Caki2 (cell line): ENCODE measurements around the gene MCF2L2. TPM values are rescaled to one million over a fixed set of nuclear protein-coding genes. Genes with fewer than 3 reads are reported as not detected.

ENCODE experiments used
- DNase-seq: peaks from one replicate; pipeline ENCODE4 v3.0.0-alpha.2; 2015; ENCODE audit warnings: low read depth
- in situ Hi-C: cut with HindIII; loops from 2 replicates; pipeline ENCODE4 v1.10.0; 2016; ENCODE audit warnings: low sequenced_read_pairs, low pct_unique_long_range_greater_than_20kb, mixed read lengths
- total RNA-seq: library from RNA; depleted of rRNA; stranded (reverse); fragments of >200 nt; shearing (Covaris generic); gene quantifications from 2 replicates; pipeline ENCODE4 v1.2.3, GENCODE V29; 2014; ENCODE audit warnings: low replicate concordance

MCF2L2 gene
- total RNA-seq, 1 experiment from 2014 or later: 0.91 TPM

GRCh38 chr3:183315739-183316138 is 112.7 kb downstream of the MCF2L2 start:
- in situ Hi-C loops: no loop called here
- no peak for DNase-seq

GRCh38 chr3:183313764-183314163 is 114.7 kb downstream of the MCF2L2 start:
- no peak for DNase-seq
- in situ Hi-C loops: no loop called here

- in situ Hi-C loops: no loop called here
- DNase-seq: no peak
Observed at GRCh38 chr3:183313351-183313750, 115.1 kb downstream of the MCF2L2 start.

- in situ Hi-C loops: no loop called here
- no peak for DNase-seq
Observed at GRCh38 chr3:183312433-183312832, 116.0 kb downstream of the MCF2L2 start.

- DNase-seq: no peak
- in situ Hi-C loops: no loop called here
Observed at GRCh38 chr3:183310936-183311335, 117.5 kb downstream of the MCF2L2 start.

GRCh38 chr3:183309276-183309675 is 119.1 kb downstream of the MCF2L2 start:
- in situ Hi-C loops: no loop called here
- peak; percentile 54 for DNase-seq

GRCh38 chr3:183308751-183309150 is 119.7 kb downstream of the MCF2L2 start:
- in situ Hi-C loops: no loop called here
- DNase-seq: no peak

GRCh38 chr3:183307749-183308148 is 120.7 kb downstream of the MCF2L2 start:
- no peak for DNase-seq
- in situ Hi-C loops: no loop called here

- in situ Hi-C loops: no loop called here
- peak; percentile 92 for DNase-seq
Observed at GRCh38 chr3:183306798-183307671, 121.4 kb downstream of the MCF2L2 start.

GRCh38 chr3:183303690-183304089 is 124.7 kb downstream of the MCF2L2 start:
- in situ Hi-C loops: no loop called here
- DNase-seq: no peak

- in situ Hi-C loops: no loop called here
- no peak for DNase-seq
Observed at GRCh38 chr3:183301937-183302580, 126.4 kb downstream of the MCF2L2 start.

- in situ Hi-C loops: no loop called here
- DNase-seq: peak; percentile 39
Observed at GRCh38 chr3:183300996-183301562, 127.3 kb downstream of the MCF2L2 start.

GRCh38 chr3:183299976-183300375 is 128.4 kb downstream of the MCF2L2 start:
- no peak for DNase-seq
- in situ Hi-C loops: no loop called here

- DNase-seq: peak; percentile 61
Observed at GRCh38 chr3:183298701-183299153, 129.7 kb downstream of the MCF2L2 start.

GRCh38 chr3:183296944-183297343 is 131.5 kb downstream of the MCF2L2 start:
- no peak for DNase-seq
- in situ Hi-C loops: no loop called here

More at GRCh38 chr3:183298701-183299153, 129.7 kb downstream of the MCF2L2 start:
- in situ Hi-C loops: no loop called here

- in situ Hi-C loops: no loop called here
Observed at GRCh38 chr3:183295211-183295610, 133.2 kb downstream of the MCF2L2 start.

GRCh38 chr3:183293966-183294365 is 134.5 kb downstream of the MCF2L2 start:
- in situ Hi-C loops: no loop called here
- no peak for DNase-seq

More at GRCh38 chr3:183295211-183295610, 133.2 kb downstream of the MCF2L2 start:
- DNase-seq: no peak

GRCh38 chr3:183291497-183292031 is 136.9 kb downstream of the MCF2L2 start:
- in situ Hi-C loops: no loop called here
- DNase-seq: no peak

- in situ Hi-C loops: no loop called here
- no peak for DNase-seq
Observed at GRCh38 chr3:183290216-183290615, 138.2 kb downstream of the MCF2L2 start.
